ENCODE measurements around the gene CTTNBP2NL. TPM values are rescaled to one million over a fixed set of nuclear protein-coding genes. Genes with fewer than 3 reads are reported as not detected.

The CTTNBP2NL gene
- total and polyA plus RNA-seq, 5 experiments from 2014 or later = 0.46 to 0.96 (median 0.55) TPM; not detected in 2

DNA sequence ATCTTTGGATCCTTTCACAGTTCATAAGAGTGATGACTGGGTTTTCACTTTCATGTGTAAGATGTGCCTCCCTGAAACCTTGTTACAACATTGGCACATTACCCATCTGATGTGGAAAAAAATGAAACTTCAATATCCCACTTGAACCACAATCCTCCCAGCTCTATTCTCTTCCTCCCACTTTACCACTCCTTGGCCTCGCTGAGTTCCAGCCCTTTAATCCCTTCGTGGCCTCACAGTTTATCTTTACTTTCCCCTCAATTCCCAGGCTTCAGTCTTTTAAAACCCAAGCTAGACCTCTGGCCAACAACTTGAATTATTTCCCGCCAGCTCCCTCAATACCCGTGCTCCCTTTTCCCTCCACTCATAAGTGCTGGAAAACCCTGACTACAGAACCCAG is 25.0 kb upstream of the CTTNBP2NL start:
- no peak overlapping the region for H3K4me3 Mint-ChIP-seq
- no peak for DNase-seq
- H3K27ac Mint-ChIP-seq = no peak overlapping the region
- POLR2A ChIA-PET = no interaction called here
- peaks cover 4 to 5% (median 4%) of the 10 kb centered on the region in 4 donors for H3K4me1 Mint-ChIP-seq
- H3K9me3 Mint-ChIP-seq = no peaks in the 10 kb centered on the region
- H3K36me3 Mint-ChIP-seq = no peaks in the 10 kb centered on the region
- no peak for ATAC-seq
- H3K27me3 Mint-ChIP-seq = peaks cover 16 to 50% (median 38%) of the 10 kb centered on the region in 5 donors

DNA sequence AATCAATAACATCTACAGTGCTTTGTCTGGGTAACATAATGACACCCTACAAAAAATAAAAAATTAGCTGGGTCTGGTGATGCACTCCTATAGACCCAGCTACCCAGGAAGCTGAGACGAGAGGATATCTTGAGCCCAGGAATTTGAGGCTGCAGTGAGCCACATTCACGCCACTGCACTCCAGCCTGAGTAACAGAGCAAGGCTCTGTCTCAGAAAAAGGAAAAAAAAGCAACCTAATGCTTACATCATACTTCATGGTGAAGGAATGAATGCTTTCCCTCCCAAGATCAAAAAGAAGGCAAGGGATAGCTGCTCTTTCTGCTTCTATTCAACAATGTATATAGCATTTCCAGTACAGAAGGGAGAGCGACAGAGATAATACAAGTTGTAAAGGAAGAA is 24.2 kb upstream of the CTTNBP2NL start:
- POLR2A ChIA-PET = no interaction called here
- no peak overlapping the region for H3K27ac Mint-ChIP-seq
- no peak for DNase-seq
- H3K4me3 Mint-ChIP-seq = no peak overlapping the region
- ATAC-seq = no peak
- no peaks in the 10 kb centered on the region for H3K36me3 Mint-ChIP-seq
- H3K27me3 Mint-ChIP-seq = peaks cover 17 to 52% (median 38%) of the 10 kb centered on the region in 5 donors
- peaks cover 4 to 5% (median 4%) of the 10 kb centered on the region in 4 donors for H3K4me1 Mint-ChIP-seq
- H3K9me3 Mint-ChIP-seq = no peaks in the 10 kb centered on the region

DNA sequence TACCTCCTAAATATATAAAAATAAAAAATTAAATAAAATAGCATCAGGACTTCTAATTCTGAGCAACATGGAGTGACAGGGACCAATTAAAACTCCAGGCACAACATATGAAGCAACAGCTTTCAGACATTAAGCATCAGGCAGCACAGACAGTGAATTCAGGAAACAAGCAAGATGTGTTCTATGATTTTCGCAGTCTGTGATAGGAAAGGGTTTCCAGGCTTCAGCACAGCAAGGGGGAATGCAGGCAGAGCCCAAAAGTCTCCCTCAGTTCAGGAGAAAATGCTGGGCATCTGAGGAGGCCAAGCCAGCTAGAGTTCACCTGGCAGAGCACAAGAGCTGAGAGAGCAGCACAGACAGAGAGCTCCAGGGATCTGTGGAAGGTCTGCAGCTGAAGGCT is 22.2 kb upstream of the CTTNBP2NL start:
- Mint-ChIP-seq H3K36me3 (no peaks in the 10 kb centered on the region), H3K9me3 (no peaks in the 10 kb centered on the region), H3K27me3 (peaks cover 19 to 52% (median 37%) of the 10 kb centered on the region in 5 donors), H3K27ac (no peak overlapping the region), H3K4me1 (peaks cover 4 to 5% (median 4%) of the 10 kb centered on the region in 4 donors), H3K4me3 (no peak overlapping the region)
- POLR2A ChIA-PET = no interaction called here
- ATAC-seq (no peak), DNase-seq (no peak)

DNA sequence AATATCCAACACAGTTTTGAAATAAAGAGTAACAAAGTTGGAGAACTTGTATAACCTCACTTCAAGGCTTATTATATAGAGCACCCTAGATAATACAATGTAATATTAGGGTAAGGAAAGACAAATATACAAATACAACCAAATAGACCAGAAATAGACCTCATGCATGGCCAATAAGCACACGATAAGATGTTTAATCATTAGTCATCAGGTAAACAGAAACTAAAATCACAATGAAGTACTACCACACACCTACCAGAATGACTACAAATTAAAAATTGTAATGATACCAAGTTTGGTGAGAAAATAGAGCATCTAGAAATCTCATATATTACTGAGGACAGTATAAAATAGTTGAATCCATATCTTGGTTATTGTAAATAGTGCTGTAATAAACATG is 20.3 kb upstream of the CTTNBP2NL start:
- POLR2A ChIA-PET = no interaction called here
- H3K4me3 Mint-ChIP-seq = no peak overlapping the region
- no peak overlapping the region for H3K27ac Mint-ChIP-seq
- H3K27me3 Mint-ChIP-seq = peaks cover 13 to 47% (median 36%) of the 10 kb centered on the region in 5 donors
- no peaks in the 10 kb centered on the region for H3K4me1 Mint-ChIP-seq
- DNase-seq = no peak
- no peaks in the 10 kb centered on the region for H3K36me3 Mint-ChIP-seq
- H3K9me3 Mint-ChIP-seq = no peaks in the 10 kb centered on the region
- ATAC-seq = no peak

DNA sequence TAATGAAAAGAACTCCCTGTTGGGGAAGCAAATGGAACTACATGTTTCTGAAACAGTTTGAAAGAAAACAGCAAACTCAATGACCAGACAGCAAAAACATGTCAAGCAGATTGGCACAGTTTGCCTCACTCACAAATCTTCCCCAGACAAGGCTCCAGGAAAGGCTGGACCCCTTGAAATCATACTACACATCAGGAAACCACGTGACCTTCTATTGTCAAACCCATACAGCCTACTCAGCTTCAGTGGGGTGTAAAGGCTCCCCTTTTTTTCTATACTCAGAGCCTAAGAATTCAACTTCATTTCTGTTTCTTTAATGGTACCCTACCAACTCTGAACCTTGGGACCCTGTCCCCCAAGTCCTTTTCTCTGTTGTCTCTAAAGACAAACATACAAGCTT is 15.7 kb upstream of the CTTNBP2NL start:
- Mint-ChIP-seq H3K4me3 (no peak overlapping the region), H3K27ac (no peak overlapping the region), H3K9me3 (no peaks in the 10 kb centered on the region), H3K27me3 (peaks cover 17 to 65% (median 43%) of the 10 kb centered on the region in 5 donors), H3K36me3 (no peaks in the 10 kb centered on the region), H3K4me1 (no peaks in the 10 kb centered on the region)
- ATAC-seq = no peak
- DNase-seq = no peak
- POLR2A ChIA-PET = no interaction called here

DNA sequence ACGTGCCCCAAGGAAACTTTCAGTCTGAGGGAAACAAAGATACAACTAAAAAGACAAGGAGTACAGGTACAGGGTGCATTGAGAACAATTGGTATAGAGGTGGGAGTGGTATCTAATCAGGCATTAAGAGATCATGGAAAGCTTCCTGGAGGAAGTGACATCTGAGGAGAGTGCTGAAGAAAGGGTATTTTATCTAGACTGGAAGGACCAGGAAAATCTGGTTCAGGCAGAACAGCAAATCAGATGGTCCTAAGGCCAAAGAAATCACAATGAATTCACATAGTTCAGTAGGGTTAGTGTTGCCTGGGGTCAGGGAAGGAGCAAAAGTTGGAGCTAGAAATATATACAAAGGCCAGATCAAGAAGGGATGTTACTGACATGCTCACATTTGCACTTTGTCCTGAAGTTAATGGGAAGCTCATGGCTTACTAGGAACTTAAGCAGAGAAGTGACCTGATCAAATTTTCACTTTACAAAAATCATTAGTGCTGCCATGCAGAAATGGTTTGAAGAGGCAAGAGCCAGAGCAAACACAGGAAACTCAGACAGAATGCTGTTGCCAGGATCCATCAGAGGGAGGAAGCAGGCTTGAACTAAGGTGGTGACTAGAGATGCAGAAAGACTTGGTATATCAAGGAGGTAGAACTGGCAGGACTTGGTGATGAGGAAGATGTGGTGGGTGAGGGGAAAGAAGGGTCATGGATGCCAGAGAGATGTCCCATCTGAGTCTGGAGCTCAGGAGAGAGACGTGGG is 14.5 kb upstream of the CTTNBP2NL start:
- peaks cover 17 to 65% (median 45%) of the 10 kb centered on the region in 5 donors for H3K27me3 Mint-ChIP-seq
- POLR2A ChIA-PET = no interaction called here
- no peak for DNase-seq
- H3K4me3 Mint-ChIP-seq = no peak overlapping the region
- H3K9me3 Mint-ChIP-seq = no peaks in the 10 kb centered on the region
- no peaks in the 10 kb centered on the region for H3K4me1 Mint-ChIP-seq
- no peak for ATAC-seq
- H3K27ac Mint-ChIP-seq = no peak overlapping the region
- H3K36me3 Mint-ChIP-seq = no peaks in the 10 kb centered on the region

DNA sequence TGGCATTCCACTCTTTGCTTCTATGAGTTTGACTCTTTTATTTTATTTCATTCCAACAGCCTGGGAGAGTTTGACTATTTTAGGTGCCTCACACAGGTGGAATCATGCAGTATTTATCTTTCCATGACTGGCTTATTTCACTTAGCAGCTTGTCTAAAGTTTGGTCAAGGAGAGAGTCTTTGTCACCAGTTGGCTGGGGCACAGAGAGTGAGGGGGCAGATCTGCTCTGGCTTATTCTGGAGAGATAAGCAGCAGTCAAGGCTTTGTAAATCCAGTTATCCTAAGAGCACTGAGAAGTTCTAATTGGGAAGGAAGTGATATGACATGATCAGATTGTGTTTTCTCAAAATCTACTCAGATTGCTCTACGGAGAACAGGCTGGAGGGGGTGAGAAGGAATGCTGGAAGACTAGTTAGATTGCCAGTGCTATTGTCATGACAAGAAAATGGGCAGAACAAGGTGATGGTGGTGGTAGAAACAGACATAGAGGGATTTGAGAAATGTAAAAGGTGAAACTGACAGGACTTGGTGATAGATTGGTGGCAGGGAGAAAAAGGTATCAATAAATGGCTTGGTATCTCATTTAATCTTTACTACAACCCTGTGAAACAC is 12.1 kb upstream of the CTTNBP2NL start:
- no peak for ATAC-seq
- POLR2A ChIA-PET = no interaction called here
- no peaks in the 10 kb centered on the region for H3K4me1 Mint-ChIP-seq
- no peak overlapping the region for H3K4me3 Mint-ChIP-seq
- no peaks in the 10 kb centered on the region for H3K9me3 Mint-ChIP-seq
- H3K27ac Mint-ChIP-seq = no peak overlapping the region
- H3K27me3 Mint-ChIP-seq = peaks cover 21 to 65% (median 48%) of the 10 kb centered on the region in 5 donors
- DNase-seq = no peak
- no peaks in the 10 kb centered on the region for H3K36me3 Mint-ChIP-seq

DNA sequence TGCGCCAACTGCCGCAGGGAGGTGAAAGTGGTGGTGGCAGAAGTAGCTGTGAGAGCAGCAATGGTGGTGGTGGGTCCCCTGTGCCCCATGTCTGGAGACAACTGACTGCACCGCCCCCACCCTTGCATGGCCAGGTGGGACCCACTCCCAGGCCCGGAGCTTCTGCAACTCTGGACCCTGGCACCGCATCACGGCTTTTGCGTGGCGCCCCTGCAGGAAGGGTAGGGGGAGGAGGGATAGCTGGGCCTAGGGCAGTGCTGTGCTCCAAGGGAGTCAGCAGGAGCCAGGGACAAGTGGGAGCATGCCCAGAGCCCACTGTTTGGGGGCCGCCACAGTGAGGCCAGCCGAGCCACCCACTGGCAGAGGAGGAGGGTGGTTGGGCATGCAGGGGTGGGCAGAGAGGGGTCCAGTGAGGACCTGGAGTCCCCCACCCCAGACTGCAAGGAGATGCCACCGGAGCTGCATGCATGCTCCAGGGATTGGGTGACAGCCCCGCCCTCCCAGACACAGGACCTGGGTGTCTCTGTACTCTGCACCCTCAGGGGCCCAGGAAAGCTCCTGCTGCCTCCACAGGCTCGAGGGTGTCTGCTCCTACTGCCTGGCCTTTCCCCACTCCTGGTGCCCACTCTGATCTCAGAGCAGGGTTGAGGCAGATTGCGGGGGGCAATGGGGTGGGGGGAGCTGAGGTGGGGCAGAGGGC is 9.8 kb upstream of the CTTNBP2NL start:
- Mint-ChIP-seq H3K9me3 (no peaks in the 10 kb centered on the region), H3K4me1 (peaks cover 5 to 6% (median 5%) of the 10 kb centered on the region in 4 donors), H3K27ac (no peak overlapping the region), H3K36me3 (no peaks in the 10 kb centered on the region), H3K27me3 (peaks cover 27 to 66% (median 49%) of the 10 kb centered on the region in 5 donors), H3K4me3 (no peak overlapping the region)
- DNase-seq = no peak
- POLR2A ChIA-PET = no interaction called here
- ATAC-seq = no peak

DNA sequence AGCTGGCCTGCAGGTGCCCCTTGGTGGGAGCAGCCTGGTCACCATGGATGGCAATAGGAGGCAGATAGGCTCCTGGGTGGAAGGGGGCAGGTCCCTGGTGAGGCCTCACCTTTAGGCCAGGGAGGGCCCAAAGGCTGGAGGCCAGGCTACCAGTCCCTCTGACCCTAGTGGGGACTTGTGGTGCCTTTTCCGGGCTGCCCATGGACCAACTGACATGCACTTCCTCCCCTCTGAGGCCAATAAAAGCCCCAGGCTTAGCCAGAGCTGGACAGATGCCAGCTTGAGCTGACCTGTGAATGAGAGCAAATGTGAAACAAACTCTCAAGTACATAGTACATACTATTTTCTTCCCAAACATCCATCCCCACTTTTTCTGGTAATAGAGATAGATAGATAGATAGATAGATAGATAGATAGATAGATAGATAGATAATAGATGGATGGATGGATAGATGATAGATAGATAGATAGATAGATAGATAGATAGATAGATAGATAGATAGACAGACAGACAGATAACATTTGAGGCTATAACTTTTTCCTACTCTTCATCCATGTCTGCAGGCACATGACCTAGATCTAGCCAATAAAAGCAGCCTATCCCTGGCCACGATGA is 9.2 kb upstream of the CTTNBP2NL start:
- no peaks in the 10 kb centered on the region for H3K36me3 Mint-ChIP-seq
- H3K4me3 Mint-ChIP-seq = no peak overlapping the region
- DNase-seq (no peak), ATAC-seq (no peak)
- peaks cover 21 to 62% (median 45%) of the 10 kb centered on the region in 5 donors for H3K27me3 Mint-ChIP-seq
- H3K9me3 Mint-ChIP-seq = no peaks in the 10 kb centered on the region
- H3K27ac Mint-ChIP-seq = no peak overlapping the region
- POLR2A ChIA-PET = no interaction called here
- peaks cover 5 to 8% (median 6%) of the 10 kb centered on the region in 4 donors for H3K4me1 Mint-ChIP-seq

DNA sequence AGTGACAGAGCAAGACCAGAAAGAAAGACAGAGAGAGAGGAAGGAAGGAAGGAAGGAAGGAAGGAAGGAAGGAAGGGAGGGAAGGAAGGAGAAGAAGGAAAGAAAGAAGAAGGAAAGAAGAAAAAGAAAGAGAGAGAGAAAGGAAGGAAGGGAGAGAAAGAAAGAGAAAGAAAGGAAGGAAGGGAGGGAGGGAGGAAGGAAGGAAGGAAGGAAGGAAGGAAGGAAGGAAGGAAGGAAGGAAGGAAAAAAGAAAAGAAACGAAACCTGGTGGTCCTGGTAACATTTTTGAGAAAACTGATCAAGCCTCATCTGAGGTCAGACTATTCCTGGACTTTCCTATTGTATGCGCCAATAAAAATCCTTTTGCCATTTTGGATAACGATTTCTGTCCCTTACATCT is 8.2 kb upstream of the CTTNBP2NL start:
- POLR2A ChIA-PET = no interaction called here
- no peak overlapping the region for H3K27ac Mint-ChIP-seq
- peaks cover 23 to 66% (median 45%) of the 10 kb centered on the region in 5 donors for H3K27me3 Mint-ChIP-seq

DNA sequence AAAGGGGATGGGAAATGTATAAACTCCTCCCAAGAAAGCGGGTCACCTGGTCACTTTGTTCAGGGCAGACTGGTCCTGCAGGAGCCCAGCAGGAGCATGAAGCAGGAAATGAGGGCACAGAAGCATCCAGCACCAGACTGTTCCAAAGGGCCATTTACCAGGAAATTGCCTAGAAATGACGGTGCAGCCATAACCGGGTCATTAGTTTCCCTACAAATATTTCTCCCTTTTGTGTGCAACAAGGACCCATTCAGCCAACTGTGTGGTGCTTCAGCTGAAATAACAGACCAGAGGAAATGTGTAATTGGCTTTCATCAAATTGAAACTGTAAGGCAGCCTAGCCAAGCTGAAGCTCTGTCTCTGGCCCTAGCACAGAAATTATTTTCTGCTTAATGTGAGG is 7.6 kb upstream of the CTTNBP2NL start:
- Mint-ChIP-seq H3K27ac (no peak overlapping the region), H3K4me1 (peaks cover 5 to 8% (median 6%) of the 10 kb centered on the region in 4 donors), H3K27me3 (peaks cover 23 to 65% (median 44%) of the 10 kb centered on the region in 5 donors), H3K9me3 (no peaks in the 10 kb centered on the region), H3K36me3 (no peaks in the 10 kb centered on the region), H3K4me3 (no peak overlapping the region)
- ATAC-seq = no peak
- POLR2A ChIA-PET = no interaction called here
- DNase-seq = no peak

More for the DNA sequence above, 8.2 kb upstream of the CTTNBP2NL start:
- no peak for ATAC-seq
- peaks cover 5 to 8% (median 6%) of the 10 kb centered on the region in 4 donors for H3K4me1 Mint-ChIP-seq
- no peak overlapping the region for H3K4me3 Mint-ChIP-seq
- DNase-seq = no peak
- no peaks in the 10 kb centered on the region for H3K36me3 Mint-ChIP-seq
- no peaks in the 10 kb centered on the region for H3K9me3 Mint-ChIP-seq

DNA sequence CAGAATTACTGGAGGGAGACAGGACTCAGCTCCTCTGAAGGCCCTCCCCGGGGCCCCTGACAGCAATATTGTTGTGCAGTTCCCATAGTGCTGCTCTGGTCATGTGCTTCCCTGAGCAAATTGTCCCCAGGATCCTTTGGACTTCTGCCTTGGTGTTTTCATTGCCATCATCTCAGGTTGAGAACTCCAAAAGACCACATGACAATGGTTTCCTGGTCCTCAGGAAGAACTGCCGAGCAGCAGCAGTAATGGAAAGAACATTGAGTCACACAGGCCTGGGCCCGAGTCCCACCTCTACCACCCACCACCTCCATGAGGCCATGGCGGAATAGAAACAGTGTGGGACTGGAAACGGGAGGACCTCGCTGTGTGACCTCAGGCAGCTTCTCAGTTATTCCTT is 6.3 kb upstream of the CTTNBP2NL start:
- ATAC-seq (no peak), DNase-seq (no peak)
- Mint-ChIP-seq H3K9me3 (no peaks in the 10 kb centered on the region), H3K4me1 (peaks cover 5 to 14% (median 7%) of the 10 kb centered on the region in 4 donors), H3K27me3 (peaks cover 25 to 66% (median 43%) of the 10 kb centered on the region in 5 donors), H3K36me3 (no peaks in the 10 kb centered on the region), H3K4me3 (no peak overlapping the region), H3K27ac (no peak overlapping the region)
- POLR2A ChIA-PET = interaction anchor here (0.6 kb wide), 1 partner anchor 46 kb away, joined by 3 read pairs; no protein-coding TSS in a partner anchor
